ENCODE results near the gene OSBPL9. TPM values are rescaled to one million over a fixed set of nuclear protein-coding genes. Genes with fewer than 3 reads are reported as not detected.

The OSBPL9 gene
- total and polyA plus RNA-seq, 8 donors, result 63.1 to 139 (median 114) TPM

DNA sequence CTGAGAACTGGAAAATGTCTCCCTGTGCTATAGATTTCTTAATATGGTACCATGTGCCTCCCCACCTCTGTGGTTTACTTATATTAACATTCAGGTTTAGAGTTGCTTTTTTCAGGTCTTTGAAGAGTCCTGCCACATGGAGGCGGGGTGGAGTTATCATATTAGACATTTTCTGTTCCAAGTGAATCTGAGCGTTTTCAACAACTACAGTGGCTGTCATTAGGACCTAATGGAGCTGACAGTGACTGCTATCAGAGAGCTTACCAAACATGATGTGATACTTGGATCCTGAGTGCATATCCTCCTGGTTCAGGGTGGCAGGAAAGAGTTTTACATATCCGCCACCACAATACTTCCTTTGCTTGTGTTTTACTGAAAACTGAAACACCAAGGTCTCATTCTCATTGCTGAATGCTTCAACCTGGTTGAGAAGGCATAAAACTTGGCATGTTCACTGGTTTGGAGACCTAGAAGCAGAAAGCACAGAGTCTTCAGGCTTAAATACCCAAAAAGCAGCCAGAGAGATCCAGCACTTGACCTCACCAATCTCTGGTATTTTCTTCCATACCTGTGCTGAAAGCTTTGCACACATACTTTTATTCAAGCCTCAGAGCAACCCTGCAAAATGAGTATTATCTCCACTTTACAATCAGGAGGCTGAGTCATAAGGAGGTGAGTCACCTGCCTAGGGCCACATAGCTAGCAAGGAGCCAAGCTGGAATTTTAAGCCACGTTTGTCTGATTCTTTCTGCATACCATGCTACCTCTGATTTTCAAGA is 47.4 kb upstream of the OSBPL9 start:
- DNase-seq (peak in 1 of 4 donors; percentile 40), ATAC-seq (peak; percentile 88)
- H3K27me3 ChIP-seq, result no peaks in the 10 kb centered on the region
- intact Hi-C loops (cut with DNase I), result no loop called here
- H3K27ac ChIP-seq, result peak overlapping the region; percentile 37 to 64
- no peak overlapping the region for H3K4me3 ChIP-seq
- TF ChIP-seq, protein P1, sequence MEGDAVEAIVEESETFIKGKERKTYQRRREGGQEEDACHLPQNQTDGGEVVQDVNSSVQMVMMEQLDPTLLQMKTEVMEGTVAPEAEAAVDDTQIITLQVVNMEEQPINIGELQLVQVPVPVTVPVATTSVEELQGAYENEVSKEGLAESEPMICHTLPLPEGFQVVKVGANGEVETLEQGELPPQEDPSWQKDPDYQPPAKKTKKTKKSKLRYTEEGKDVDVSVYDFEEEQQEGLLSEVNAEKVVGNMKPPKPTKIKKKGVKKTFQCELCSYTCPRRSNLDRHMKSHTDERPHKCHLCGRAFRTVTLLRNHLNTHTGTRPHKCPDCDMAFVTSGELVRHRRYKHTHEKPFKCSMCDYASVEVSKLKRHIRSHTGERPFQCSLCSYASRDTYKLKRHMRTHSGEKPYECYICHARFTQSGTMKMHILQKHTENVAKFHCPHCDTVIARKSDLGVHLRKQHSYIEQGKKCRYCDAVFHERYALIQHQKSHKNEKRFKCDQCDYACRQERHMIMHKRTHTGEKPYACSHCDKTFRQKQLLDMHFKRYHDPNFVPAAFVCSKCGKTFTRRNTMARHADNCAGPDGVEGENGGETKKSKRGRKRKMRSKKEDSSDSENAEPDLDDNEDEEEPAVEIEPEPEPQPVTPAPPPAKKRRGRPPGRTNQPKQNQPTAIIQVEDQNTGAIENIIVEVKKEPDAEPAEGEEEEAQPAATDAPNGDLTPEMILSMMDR (IDR thresholded peaks at IDR 0.05), result no peak
- no peaks in the 10 kb centered on the region for H3K9me3 ChIP-seq
- H3K4me1 ChIP-seq, result peaks cover 18 to 31% of the 10 kb centered on the region in 2 donors
- H3K36me3 ChIP-seq, result no peaks in the 10 kb centered on the region

DNA sequence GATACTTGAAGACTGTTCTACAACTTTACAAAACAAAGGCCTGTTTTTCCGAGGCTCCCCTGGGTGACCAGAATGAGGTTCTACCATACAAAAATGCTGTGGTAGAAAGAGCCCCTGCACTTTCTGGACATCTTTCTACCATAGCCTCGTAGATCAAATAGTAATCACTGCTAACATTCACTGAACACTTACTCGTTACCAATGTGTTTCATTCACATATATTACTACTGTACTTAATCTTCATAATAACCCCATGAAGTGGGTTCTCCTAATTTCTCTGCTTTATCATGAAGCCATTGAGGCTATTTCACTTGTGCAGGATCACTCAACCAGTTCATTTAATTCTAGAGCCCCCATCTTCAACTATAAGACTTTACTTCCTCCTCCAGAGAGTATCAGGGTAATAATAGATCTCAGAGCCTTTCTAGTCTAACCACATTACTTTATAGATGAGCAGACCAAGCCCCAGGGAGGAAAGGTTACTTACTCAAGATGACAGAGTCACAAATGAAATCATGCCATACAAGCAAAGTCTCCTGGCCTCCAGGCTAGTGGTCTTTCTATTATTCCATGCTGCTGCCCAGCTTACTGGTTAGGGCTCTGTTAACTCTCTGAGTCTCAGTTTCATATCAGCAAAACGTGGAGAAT is 46.7 kb upstream of the OSBPL9 start:
- H3K27me3 ChIP-seq, result no peaks in the 10 kb centered on the region
- peak overlapping the region; percentile 37 to 64 for H3K27ac ChIP-seq
- H3K36me3 ChIP-seq, result no peaks in the 10 kb centered on the region
- intact Hi-C loops (cut with DNase I), result no loop called here
- no peaks in the 10 kb centered on the region for H3K9me3 ChIP-seq
- peaks cover 18 to 31% of the 10 kb centered on the region in 2 donors for H3K4me1 ChIP-seq
- ATAC-seq (peak; percentile 21), DNase-seq (no peak)
- TF ChIP-seq, protein P1 (IDR thresholded peaks at IDR 0.05), result no peak
- no peak overlapping the region for H3K4me3 ChIP-seq

DNA sequence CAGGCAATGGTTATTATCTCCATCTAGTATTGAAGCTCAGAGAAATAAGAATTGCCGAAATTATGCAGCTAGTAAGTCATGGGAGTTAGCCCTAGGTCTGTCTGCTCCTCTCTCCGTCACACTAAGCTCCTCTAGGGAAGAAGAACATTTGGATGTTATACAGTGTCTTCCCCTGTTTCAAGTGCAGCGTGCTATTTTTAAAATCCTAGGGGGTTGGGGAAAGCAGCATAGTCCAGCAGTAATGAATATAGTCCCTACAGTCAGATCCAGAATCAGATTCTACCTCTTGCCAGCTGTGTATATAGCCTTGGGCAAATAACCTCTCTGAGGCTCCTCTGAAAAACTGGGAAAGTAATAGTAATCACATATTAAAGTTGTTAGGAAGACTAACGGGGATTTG is 44.5 kb upstream of the OSBPL9 start:
- Histone ChIP-seq H3K27me3 (no peaks in the 10 kb centered on the region), H3K9me3 (no peaks in the 10 kb centered on the region), H3K4me3 (no peak overlapping the region), H3K36me3 (no peaks in the 10 kb centered on the region), H3K27ac (no peak overlapping the region), H3K4me1 (peaks cover 18 to 48% of the 10 kb centered on the region in 2 donors)
- intact Hi-C loops (cut with DNase I), result no loop called here
- TF ChIP-seq, protein P1 (IDR thresholded peaks at IDR 0.05), result no peak
- DNase-seq (no peak), ATAC-seq (no peak)

DNA sequence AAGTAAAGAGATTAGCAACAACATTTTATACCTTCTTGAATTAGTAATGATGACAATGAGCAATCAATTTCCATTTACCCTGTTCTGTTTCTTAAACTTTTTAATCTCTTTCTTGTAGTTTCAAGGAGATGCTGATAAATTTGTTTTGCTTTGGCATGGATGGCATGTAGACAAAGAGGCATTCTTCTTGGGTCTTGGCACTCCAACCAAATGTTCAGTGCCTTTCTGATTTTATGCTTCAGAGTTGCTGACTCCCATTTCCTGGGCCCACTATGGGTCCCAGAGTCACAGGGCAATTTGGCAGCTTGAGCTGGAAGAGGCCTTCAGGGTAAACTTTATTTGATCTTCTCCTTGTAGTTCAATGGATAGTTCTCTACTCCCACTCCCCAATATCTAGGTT is 42.1 kb upstream of the OSBPL9 start:
- Histone ChIP-seq H3K4me1 (peaks cover 0 to 39% of the 10 kb centered on the region in 2 donors), H3K9me3 (no peaks in the 10 kb centered on the region), H3K4me3 (no peak overlapping the region), H3K27ac (no peak overlapping the region), H3K27me3 (no peaks in the 10 kb centered on the region), H3K36me3 (no peaks in the 10 kb centered on the region)
- TF ChIP-seq, protein P1 (IDR thresholded peaks at IDR 0.05), result no peak
- ATAC-seq (no peak), DNase-seq (no peak)
- intact Hi-C loops (cut with DNase I), result no loop called here

DNA sequence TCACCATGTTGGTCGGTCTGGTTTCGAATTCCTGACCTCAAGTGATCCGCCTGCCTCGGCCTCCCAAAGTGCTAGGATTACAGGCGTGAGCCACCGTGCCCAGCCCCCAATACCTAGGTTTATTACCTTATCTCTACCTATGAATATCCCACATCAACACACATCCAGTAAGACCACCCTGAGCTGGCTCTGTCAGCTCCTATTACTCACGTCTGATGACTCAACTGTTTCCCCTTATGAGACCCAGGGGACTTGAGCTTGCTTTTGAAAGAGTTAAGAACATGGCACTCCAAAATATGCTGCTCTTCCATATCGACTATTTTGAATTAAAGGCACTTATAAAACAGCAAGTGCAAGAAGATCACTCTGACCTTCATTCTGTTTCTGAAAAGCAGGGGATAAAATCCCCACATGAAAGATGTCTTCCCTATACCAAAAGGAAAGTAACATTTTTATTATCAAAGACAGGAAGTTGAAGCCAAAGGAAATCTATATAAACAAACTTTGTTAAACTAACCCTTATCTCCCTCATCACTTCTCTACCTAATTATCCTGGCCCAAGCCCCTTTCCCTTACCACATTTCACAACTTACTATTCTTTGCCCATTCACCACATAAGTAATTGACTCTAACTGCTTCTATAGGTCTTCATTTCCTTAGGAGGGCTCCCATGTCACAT is 41.3 kb upstream of the OSBPL9 start:
- Histone ChIP-seq H3K27ac (no peak overlapping the region), H3K36me3 (no peaks in the 10 kb centered on the region), H3K9me3 (no peaks in the 10 kb centered on the region), H3K4me3 (no peak overlapping the region), H3K27me3 (no peaks in the 10 kb centered on the region), H3K4me1 (peaks cover 0 to 31% of the 10 kb centered on the region in 2 donors)
- DNase-seq (no peak), ATAC-seq (no peak)
- TF ChIP-seq, protein P1 (IDR thresholded peaks at IDR 0.05), result no peak
- intact Hi-C loops (cut with DNase I), result no loop called here
